NCI-H2196 (cell line): Measurements from ENCODE around the gene EIF4E1B.

Experiments used
- DNase-seq: peaks from one replicate; lab custom pipeline; 2025; ENCODE audit not compliant: unreplicated experiment; lab: John Stamatoyannopoulos, UW

The EIF4E1B gene

DNA sequence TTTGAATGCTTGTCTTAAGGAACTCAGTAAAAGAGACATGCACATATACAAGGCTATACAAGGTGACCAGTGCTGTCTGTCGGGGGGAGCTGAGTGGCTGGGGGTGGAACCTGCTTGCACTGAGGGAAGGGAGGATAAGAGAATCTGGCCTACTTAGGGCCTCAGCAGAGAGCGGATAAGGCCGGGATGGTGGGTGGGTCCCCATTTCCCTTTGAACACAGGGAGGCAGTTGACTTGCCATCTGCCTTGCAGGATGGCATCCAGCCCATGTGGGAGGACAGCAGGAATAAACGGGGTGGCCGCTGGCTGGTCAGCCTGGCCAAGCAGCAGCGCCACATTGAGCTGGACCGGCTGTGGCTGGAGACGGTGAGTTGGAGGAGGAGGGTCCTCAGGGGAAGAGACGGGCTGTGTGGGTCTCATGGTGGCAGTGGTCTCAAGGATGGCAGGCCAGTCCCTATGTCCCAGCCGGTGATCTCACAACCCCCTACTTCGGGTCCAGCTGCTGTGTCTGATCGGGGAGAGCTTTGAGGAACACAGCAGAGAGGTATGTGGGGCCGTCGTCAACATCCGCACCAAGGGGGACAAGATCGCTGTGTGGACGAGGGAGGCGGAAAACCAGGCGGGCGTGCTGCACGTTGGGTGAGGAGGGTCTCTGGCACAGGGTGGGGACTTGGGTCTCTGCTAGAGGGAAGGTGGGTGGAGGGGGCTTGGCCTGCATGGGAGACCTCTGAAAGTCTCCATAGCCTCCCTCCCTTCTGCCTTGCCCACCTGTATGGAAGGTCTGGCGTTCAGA lies 14.6 kb downstream of the EIF4E1B start:
- no peak for DNase-seq

DNA sequence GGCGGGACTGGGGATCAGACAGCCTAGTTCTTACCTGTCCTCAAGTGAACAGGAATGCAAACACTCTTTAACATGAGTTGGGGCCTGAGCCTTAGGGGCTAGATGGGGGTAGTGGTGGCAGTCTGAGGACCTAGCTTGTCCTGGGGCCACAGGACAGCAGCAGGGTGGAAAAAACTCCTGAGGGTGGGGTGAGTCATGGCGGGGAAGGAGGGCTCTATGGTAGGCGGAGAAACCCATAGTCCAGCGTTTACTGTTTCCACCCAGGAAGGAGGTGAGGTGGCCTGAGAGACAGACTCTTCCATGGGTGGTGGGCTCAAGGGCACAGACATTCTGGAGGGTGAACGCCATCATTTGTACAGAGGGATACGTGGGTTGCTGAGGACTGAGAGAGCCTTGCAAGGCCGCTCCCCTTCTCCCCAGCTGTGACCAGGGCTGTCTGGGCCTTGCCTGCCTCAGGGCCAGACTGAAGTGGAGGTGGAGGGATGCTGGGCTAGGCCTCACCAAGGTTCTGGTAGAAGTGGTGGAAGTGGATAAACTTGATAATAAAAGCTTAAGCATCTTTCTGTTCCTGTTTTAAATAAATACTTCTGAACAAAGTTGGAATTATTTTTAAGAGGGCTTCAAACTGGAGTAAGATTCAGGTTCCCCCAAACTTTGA lies 15.7 kb downstream of the EIF4E1B start:
- no peak for DNase-seq

DNA sequence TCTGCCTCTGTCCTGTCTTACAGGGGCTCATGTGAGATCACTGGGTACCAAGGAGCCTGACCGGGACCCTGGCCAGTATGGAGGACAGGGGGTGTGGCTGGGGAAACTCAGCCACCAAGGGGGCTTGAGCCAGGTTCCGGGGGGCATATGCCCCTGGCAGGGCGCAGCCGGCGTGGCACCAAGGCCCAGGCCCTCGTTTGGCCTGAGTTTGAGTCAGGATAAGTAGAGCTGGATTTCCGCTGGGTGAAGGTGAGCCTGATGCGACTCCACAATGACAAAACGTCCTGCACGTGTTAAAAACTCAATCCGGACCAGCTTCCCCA lies 16.2 kb downstream of the EIF4E1B start:
- DNase-seq, result no peak

DNA sequence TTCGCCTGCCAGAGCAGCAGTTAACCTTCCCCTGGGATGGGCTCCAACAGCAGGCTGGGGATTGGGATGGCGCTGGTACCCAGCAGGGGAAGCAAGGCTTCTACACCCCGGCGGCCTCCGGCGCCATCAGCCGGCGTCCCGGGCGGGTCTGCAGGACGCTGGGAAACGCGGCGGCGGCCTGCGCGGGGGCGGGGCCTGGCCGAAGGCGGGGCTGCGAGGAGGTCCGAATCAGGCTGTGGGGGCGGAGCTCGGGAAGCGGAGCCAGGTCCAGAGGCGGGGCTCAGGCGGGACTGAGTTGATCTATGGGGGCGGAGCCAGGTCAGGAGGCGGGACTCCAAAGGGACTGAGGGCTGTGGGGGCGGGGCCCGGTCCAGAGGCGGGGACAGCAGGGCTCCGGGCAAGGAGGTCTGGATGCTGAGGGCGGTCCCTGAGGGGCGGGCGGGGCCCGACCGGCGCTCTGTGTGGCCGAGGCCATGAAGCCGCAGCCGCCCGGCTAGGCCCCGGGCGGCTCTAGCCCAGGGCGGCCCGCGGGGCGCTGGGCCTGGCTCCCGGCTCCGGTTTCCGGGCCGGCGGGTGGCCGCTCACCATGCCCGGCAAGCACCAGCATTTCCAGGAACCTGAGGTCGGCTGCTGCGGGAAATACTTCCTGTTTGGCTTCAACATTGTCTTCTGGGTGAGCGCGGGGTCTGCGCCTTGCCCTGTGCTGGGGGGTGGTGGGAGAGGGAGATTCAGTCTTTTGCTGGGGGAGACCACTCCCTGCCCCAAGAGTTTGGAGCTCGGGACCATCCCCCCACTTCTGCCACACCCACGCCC lies 16.8 kb downstream of the EIF4E1B start, which contains the start of gene TSPAN17:
Gene TSPAN17 (plus strand): TSS at position 455 of the 813 bp plus-strand sequence. CDS start 132 bp downstream, at position 587.
- DNase-seq, result peak; percentile 100

DNA sequence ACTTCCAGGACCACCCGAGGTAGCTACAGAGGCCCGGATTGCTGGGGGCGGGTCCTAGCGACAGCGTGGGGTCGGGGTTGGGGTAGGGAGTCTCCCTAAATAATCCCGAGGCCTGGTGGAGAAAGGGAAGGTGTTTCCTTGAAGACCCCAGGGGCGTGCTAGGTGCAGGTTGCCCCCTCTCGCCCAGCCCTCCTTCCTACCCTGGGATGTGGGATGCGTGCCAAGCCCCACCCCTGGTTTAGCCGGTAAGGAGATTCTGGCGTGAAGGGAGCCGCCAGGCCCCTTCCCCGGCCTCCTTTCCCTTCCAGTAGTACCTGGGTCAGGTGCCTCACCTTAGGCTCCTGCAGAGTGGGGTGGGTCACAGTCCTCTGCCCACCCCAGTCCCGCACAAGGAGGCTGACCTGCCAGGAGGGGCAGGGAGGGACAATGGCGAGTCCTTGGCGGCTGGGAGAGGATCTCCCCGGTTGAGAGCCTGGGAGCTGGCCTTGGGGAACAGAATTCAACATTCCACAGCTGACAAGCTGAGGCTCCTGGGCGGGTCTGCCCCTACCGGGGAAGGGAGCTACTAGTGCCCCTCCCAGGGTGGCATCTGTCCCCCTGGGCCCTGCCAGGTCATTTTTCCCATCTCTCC lies 17.5 kb downstream of the EIF4E1B start:
- DNase-seq, result peak; percentile 18

DNA sequence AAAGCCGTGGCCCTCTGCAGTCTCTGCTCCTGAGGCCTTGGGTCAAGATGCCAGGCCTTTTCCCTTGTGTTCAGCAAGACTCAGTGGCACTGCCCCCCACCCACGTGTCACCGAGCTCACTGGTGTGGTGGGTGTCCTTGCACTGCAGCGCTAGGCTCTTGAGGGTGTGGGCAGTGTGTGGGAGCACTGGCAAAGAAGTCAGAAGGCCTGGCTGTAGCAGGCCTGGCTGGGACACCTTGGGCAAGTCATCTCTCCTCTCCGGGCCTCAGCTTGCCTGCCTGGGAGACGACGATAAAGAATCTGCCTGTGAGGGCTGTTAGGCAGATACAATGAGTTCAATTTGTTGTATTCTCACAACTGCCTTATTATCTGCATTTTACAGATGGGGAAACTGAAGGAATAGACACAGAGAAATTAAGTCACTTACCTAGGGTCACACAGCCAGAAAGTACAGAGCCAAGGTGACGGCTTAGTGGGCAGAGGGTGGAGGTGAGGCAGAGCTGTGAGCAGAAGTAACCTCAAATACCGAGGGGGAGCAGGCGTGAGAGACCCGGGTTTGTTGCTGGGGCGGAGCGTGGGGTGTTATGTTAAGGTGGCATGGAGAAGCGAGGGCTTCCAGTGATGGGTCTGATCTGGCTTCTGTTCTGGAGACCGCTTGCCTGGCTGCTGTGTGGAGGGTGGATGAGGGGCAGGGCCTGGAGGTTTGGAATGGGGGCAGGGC lies 18.2 kb downstream of the EIF4E1B start:
- no peak for DNase-seq

DNA sequence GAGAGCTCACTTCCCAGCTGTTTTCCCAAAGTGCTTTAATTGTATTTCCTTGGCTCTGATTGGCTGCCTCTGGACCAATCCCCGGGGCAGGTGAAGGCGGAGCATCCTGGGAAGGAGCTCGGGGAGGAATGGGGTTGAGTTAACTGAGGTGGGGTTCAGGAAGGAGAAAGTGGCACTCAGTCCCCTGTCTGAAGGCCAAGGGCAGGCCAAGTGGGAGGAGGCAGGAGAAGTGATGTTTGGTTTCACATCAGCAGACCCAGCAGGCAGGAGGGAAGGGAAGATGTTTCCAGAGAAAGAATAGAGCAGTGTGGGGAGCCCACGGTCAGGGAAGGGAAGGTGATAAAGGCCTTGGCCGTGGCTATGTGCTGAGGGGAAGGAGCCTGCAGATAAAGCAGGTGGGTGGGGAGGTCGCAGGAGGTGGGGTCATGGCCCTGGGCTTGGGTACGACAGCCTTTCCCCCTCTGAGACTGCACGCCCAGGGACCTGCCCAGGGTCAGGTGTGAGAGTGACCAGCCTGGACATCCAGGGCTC lies 19.9 kb downstream of the EIF4E1B start:
- no peak for DNase-seq

DNA sequence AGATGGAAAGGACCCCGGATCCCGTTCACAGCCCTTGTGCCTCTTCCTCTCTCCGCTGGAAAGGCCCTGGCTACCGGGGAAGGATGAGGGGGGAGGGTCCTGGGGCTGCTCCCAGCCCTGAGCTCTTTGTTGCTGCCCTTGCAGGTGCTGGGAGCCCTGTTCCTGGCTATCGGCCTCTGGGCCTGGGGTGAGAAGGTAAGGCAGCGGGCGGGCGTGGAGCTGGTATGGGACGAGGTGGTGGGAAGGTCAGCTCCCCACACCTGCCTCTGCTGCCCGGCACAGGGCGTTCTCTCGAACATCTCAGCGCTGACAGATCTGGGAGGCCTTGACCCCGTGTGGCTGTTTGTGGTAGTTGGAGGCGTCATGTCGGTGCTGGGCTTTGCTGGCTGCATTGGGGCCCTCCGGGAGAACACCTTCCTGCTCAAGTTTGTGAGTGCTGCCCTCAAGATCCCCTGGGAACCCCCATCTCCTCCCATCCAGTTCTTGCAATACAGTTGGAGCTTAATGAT lies 21.1 kb downstream of the EIF4E1B start:
- DNase-seq, result no peak

DNA sequence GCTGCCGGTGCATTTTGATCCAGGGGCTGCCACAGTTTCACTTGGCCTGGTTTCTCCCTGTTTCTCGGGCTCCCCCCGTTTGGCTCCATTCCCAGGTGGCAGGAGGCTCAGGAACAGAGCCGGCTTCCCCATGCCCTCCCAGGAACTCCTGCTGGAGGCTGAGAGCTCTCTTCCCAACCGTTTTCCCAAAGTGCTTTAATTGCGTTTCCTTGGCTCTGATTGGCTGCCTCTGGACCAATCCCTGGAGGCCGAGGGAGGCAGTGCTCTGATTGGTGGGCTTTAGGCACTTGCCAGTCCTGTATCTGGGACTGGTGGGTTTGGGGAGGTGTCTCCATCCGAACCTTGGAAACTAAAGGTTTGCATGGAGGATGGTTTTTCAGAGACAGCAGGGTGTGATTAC lies 21.7 kb downstream of the EIF4E1B start:
- no peak for DNase-seq

DNA sequence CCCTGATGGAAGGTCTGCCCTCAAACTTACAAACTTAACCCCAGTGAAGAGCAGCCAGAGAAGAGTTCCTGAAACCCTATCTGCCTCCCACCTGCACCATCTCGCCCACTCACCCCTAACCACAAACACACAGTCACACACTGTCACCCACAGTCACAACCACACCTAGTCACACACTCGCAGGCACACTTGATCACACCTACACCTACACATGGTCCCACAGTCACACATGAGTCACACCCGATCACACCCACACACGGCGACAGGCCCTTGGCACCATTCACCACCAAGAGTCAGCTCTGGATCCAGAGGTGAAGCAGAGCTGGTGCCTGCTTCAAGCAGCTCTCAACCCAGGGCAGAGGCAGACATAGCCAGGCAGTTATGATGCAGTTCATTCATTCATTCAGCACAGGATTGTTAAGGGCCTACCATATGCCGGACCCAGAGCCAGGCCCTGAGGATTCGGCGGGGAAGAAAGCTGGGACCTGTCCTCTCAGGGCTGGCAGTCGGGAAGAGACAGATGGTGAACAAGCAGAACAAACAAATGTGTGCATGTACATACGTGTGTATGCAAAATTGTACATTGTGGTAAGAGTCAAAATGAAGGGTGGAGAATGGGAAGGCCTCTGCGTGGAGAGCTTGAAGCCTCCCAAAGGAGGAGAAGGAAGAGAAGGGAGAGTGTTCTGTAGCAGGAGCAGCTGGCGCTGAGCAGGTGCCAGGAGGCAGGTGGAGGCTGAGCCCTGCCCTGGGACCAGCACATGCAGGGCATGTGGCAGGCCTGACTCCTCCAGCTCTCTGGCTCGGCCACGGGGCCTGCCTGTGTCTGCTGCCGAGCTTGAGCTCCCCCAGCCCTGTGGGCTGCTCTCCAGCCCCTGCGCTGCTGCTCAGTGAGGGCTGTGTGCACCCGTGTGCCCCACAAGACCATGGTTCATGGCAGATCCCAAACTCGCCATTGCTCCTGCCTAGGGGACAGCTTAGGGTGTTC lies 23.2 kb downstream of the EIF4E1B start:
- DNase-seq, result peak; percentile 35

DNA sequence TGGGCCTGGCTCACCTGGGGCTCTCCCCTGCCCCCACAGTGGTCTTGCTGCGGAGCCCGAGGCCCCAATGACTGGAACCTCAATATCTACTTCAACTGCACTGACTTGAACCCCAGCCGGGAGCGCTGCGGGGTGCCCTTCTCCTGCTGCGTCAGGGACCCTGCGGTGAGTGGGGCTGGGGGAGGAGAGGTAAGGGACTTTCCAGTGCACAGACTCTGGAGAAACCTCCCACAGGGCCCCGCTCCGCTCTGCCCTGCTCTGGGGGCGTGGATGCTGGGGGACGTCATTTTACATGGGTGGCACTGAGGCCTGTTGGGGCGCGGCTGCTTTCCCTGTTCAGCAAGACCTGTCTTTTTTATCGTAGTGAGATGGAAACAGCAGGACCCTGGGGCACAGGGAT lies 24.4 kb downstream of the EIF4E1B start:
- DNase-seq, result no peak

DNA sequence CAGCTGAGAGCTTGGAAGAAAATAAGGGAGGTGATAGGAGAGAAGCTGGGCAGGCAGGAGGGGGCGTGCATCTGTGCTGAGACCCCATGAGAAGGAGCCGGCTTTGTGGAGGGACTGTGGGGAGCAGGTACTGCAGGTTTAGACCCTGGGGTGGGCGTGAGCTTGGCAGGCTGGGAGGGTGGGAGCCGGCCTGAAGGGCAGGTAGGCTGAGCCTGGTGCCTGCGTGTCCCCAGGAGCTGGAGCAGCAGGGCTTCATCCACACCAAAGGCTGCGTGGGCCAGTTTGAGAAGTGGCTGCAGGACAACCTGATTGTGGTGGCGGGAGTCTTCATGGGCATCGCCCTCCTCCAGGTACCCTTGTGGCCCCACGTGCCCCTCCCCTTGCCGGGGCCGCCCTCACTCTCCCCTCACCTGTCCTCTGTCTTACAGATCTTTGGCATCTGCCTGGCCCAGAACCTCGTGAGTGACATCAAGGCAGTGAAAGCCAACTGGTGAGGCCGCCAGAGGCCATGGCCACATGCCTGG lies 26.1 kb downstream of the EIF4E1B start:
- no peak for DNase-seq

DNA sequence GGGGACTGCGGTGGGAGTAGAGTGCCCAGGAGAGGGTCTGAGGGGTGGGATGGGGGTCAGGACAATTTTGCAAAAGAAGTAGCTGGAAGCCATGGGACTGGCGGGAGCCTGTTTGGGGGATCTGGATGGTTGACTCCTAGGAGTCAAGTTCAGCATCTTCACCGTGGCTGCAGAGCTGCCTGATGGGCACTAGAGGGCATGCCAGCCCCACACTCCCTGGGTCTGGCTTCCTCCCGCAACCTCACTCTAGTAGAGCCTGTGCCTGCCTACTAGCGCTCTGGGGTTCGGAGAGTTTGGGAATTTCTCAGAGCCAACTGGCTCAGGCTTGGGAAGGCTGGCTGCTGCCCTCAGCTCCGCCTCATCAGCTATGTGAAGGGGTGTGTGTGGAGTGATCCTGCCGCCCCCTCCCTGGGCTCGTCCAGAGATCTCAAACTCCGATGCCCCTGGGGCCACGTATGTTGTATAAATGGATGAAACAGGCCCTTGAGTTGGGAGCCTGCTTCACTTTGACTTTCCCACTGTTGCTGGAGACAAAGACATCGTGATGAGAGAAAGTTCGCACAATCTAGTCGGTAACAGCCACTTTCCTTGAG lies 27.6 kb downstream of the EIF4E1B start:
- peak; percentile 79 for DNase-seq

DNA sequence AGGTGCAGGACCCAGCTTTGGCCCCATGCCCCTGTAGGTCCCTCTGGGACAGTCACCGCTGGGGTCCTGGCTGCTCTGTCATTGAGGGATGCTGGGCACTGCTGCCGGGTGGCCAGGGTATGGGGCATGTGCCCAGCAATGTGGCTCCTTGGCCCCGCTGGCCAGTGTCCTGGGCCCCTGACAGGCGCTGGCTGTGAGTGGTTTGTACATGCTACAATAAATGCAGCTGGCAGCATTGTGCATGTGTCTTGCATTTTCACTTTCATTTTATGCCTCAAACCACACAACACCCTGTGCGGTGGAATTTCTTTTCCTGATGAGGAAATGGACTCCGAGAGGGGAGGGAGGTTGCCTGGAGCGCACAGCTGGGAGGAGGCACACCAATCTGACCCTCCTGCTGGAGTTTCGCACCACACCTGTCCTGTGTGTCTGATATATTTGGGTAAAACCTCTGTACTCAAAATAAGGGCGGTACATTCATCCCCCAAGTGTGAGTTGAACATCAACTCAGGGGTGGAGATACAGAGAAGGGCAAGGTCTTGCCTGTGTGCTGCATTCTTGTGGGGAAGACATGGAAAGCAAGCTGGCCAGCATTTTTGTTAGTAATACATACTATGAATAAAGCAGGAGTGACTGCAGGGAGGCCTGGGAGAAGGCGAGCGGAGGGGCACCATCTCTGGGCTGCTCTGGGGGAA lies 28.5 kb downstream of the EIF4E1B start:
- peak; percentile 32 for DNase-seq

DNA sequence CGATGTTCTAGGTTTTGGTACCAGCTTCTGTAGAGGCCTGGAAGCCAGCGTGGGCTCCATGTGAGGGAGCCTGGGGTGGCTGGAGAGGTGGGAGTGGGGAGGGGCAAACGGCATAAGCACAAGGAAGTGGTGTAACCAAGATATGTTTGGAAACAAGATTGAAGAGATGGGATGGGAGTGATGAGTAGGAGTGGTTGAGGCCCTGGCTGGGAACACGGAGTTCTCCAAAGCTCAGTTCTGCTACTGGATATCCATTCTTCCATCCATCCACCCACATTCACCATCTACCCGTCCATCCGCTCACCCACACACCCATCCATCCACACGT lies 29.0 kb downstream of the EIF4E1B start:
- no peak for DNase-seq

DNA sequence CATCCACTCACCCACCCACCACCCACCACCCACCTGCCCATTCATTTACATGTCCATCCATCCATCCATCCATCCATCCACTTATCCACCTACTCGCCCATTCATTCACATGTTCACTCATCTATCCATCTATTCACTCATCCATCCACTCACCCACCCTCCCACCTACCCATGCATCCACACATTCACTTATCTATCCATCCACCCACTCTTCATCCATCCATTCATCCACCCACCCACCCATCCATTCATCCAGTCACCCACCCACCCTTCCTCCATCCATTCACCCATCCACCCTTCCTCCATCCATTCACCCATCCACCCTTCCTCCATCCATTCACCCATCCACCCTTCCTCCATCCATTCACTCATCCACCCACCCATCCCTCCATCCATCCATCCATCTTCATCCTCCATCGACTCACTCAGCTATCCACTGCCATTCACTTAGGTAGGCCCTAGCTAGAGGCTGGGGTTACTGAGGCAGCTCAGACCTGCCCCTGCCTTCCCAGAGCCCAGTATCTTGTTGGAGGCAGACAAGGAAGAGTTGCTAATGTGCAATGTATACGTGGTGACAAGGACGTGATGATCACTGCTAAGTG lies 29.5 kb downstream of the EIF4E1B start:
- no peak for DNase-seq

DNA sequence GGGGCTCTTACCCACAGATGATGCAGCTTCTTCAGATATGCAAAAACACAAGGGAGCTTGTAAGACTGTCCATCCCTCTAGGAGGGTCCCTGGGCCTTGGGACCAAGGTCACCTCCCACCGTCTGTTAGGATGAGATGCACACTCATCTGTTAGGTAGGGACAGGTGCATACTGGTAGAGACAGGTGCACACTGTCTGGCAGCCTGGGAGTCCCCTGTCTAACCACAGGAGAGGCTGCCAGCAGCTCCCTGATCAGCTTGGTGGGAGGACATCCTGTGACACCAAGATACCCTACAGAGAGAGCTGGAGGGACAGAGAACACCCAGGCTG lies 30.0 kb downstream of the EIF4E1B start:
- DNase-seq, result no peak
